ENCODE results near the gene SERPINE2.
"Not testable (repeated sequence)": the region's sequence is repeated elsewhere in the genome, so short reads cannot be mapped to it uniquely, and the experiment has no call there.

The SERPINE2 gene

DNA sequence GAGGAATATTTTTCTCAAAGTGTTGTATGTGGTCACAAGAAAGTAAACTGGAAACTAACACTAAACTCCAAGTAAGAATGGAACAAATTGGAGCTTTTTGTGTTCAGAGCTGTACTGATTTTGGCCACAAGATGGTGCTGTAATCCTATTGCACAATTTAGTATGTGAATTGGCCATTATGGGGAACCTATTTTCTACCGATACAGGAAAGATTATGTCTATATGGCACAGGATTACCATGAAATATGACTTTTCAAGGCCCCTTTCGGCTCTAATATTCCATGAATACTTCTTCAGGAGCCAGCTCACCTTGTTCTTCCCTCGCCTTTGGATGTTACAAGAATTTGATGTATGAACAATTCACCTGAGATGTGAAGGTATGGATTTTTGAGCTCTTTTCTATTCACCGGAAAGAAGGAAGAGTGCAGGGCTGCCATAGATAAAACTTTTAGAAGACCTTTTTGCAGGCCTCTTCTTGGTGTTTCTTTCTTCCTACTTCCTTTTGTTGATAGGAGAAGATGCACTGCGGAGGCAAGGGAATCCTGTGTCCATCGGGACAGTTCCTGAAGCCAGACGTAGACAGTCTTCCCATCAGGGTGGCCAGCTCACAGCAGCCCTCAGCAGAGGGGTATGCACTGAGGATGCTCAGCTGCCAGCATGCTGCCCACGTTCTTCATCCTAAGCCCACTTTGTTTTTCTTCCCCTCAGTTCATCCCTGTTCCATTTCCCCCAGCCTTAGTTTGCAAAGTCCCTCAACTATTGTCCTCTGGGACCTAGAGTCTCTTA, 68.5 kb downstream of the SERPINE2 start:
- DNase-seq: peak in 1 of 2 donors; percentile 39

DNA sequence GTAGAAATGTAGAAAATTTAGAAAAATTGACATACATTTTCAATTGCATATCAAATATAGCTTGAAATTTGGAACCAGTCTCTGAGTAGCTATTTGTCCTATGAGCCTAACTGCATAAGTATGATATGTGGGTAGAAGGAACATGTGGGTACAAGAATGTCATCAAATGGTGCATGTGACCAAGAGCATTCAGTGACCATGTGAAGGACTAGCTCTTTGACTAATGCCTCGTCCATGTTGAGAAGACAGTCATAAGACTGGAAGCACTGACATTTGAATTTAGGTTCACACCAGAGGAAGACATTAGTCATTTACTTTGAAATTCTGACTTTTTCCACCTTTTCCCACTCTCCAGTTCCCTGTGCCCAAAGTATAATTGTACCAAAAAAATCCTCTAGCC, 69.2 kb downstream of the SERPINE2 start:
- DNase-seq: no peak

- DNase-seq: no peak
Observed at GRCh38 chr2:223969315-223969714, 69.8 kb downstream of the SERPINE2 start.

- DNase-seq: no peak
Observed at GRCh38 chr2:223967981-223968380, 71.1 kb downstream of the SERPINE2 start.

DNA sequence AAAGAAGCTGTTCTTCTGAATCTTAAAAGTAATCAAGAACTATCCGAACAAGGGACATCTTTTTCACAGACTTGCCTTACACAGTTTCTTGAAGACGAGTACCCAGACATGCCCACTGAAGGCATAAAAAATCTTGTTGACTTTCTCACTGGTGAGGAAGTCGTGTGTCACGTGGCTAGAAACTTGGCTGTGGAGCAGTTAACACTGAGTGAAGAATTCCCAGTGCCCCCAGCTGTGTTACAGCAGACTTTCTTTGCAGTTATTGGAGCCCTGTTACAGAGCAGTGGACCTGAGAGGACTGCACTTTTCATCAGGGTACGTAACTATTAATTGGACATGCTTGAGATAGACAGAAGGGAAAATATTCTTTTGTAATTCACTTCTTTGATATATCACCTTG, 79.4 kb downstream of the SERPINE2 start:
- no peak for DNase-seq

GRCh38 chr2:223957092-223957851, 81.8 kb downstream of the SERPINE2 start, which contains the start of gene MRPL44:
MRPL44 (plus strand) TSS chr2:223957463; CDS start chr2:223957473, 10 bp downstream.
- peak; percentile 95 to 96 for DNase-seq

GRCh38 chr2:223956300-223956699, 82.8 kb downstream of the SERPINE2 start:
- no peak for DNase-seq

DNA sequence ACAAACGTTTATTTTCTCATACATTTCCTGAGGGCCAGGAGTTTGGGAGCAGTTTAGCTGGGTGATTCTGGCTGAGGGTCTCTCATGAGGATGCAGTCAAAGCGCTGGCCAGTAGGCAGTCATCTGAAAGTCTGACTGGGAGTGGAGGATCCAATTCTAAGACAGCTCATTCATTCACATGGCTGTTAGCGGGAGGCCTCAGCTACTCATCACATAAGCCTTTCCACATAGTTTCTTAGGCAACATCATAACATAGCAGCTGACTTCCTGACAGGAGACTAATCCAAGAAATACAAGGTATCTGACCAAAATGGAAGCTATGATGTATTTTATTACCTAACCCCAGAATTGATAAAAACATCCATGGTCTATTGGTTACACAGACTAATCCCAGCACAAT, 84.7 kb downstream of the SERPINE2 start:
- DNase-seq: no peak

GRCh38 chr2:223952280-223952968, 86.7 kb downstream of the SERPINE2 start:
- no peak for DNase-seq

DNA sequence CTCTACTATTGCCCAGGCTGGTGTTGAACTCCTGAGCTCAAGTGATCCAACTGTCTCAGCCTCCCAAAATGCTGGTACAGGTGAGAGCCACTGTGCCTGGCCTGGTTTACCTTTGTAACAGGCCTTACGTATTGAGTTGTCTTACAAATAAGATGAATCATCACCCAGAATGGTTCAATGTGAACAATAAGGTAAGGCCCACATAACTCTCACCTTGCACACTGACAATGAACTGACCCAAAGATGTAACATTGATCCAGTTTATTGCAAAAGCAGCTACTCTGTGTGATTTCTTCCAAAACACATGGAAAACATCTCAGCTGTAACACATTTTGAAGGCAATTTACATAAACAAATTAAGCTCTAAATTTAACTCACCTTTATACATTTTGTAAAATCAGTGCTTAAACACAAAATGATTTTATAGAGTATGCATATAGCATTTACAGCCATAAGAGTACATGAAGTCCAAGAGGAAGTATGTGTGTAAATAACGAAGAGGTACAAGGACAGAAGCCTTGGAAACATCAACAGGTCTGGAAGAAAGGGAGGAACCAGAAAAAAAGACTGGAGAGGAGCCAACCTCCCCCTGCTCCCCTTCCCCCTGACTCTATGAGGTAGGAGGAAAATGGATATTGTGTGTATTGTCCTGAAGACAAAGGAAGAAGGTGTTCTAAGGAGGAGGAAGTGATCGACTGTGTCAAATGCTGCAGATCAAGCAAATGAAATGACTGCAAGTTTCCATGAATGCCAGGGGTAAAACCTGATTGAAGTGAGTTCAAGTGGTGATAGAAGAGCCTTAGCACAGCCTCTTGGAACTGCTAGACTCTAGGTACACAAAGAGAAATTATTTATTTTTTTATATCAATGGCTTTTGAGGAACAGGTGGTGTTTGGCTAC, 88.4 kb downstream of the SERPINE2 start:
- DNase-seq: no peak

GRCh38 chr2:223949241-223949840, 89.7 kb downstream of the SERPINE2 start:
- DNase-seq: no peak

GRCh38 chr2:223947711-223948205, 91.3 kb downstream of the SERPINE2 start:
- no peak for DNase-seq

GRCh38 chr2:223945755-223946154, 93.3 kb downstream of the SERPINE2 start:
- DNase-seq: no peak

DNA sequence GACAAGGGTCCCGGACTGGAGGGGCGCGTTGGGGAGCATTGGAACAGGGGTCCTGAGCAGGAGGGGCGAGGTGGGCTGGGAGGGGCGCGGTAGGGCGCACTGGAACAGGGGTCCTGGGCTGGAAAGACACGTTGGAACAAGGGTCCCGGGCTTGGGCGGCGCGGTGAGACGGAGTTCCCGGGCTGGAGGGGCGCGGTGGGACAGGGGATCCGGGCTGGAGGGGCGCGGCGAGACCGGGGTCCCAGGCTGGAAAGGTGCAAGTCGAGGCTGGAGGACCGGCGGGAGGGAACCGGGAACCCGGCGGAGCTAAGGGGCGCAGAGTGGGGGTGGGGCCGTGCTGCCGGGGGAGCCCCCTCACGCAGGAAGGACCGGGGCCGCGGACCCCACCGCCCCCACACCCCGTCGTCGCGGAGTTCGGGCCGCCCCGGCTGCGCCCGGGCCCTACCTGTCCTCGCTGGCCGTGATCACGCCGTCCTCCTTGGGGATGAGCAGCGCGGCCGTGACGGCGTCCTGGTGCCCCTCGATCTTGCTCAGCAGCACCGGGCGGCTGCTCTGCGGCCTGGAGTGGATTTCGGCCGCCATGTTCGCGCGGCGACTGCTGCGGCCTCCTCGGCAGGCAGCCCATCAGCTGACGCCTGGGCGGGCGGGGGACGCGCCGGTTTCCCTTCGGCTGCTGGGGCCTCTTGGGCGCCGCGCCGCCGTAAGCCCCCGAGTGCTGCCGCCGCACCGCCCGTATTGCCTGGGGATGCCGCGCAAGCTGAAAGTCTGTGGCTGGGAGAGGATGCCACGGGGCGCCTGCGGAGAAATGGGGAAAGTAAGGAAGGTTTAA, 94.2 kb downstream of the SERPINE2 start, which contains the start of gene WDFY1:
Gene WDFY1 (minus strand): TSS at position 633 of the 829 bp plus-strand sequence. CDS start 51 bp downstream, at position 582.
- DNase-seq: peak; percentile 44 to 62

DNA sequence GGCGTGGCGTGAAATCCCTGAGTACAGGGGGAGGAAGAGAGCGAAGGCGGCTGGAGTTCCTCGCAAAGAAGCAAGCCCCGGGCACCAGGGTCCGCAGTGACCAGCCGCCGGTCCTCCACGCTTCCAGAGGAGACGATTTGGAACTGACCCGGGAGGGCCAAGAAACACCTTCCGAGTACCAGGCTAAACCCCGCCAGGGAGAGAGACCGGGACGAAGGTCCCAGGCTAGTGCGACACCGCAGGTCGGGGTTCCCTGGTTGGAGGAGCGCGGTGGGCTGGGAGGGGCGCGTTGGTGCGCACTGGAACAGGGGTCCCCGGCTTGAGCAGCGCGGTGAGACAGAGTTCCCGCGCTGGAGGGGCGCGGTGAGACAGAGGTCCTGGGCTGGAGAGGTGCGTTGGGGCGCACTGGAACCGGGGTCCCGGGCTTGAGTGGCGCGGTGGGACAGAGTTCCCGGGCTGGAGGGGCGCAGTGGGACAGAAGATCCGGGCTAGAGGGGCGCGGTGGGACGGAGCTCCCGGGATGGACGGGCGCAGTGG, 94.9 kb downstream of the SERPINE2 start:
- peak in 1 of 2 donors; percentile 15 for DNase-seq

DNA sequence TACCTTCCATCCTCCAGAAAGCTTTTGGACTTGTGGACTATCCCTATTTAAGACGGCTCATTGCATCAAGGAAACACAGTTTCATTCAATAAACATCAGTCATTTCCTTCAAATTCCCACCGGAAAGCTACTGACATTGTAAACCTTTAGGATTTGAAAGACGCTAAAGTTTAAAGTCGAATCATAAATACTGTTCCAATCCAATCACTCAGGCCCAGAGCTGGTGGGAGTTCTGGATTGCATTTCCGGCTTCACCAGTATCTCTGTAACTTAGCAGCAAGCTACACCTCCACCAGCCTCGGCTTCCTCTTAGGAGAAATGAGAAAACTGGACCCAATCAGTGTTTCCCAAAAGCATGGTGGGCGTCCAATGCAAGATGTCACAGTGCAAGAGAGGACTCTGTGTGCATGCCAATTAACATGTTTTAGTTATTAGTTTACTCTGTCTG, 95.5 kb downstream of the SERPINE2 start:
- no peak for DNase-seq

- no peak for DNase-seq
Observed at GRCh38 chr2:223943135-223943534, 96.0 kb downstream of the SERPINE2 start.

DNA sequence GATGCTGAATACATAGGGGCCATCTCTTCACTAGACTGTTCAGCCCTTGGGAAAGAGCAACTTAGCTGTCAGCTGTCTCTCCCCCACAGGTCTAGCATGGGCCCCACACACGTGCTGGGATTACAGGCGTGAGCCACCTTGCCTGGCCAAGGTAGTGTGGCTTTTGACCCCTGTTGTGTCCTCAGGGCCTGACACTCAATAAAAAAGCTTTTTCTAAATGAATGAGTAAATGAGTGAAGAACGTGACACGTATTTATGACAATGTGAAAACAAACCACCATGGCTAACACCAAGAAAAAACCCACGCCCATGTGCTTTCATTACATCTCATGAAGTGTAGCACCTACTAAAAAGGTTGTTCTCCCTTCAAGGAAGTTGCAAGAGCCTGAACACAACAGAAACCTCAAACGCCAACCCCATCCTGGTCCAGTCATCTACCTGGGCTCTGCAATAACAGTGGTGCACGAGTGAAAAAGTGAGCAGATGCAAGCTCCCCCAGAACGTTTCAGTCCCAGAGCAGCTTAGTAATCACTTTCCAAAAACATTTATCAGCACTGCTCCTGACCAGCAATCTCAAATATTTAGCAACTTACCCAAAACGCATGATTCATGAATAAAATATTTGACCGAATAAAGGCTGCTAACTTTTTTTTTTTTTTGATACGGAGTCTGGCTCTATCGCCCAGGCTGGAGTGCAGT, 97.4 kb downstream of the SERPINE2 start:
- no peak for DNase-seq

DNA sequence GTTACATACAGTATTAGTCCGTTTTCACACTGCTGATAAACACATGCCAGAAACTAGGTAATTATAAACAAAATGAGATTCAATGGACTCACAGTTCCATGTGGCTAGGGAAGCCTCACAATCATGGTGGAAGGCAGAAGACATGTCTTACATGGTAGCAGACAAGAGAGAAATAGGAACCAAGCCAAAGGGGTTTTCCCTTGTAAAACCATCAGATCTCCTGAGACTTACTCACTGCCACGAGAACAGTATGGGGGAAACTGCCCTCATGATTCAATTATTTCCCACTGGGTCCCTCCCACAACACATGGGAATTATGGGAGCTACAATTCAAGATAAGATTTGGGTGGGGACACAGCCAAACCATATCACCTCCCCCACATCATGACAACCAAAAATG, 99.6 kb downstream of the SERPINE2 start:
- DNase-seq: not testable (repeated sequence)

DNA sequence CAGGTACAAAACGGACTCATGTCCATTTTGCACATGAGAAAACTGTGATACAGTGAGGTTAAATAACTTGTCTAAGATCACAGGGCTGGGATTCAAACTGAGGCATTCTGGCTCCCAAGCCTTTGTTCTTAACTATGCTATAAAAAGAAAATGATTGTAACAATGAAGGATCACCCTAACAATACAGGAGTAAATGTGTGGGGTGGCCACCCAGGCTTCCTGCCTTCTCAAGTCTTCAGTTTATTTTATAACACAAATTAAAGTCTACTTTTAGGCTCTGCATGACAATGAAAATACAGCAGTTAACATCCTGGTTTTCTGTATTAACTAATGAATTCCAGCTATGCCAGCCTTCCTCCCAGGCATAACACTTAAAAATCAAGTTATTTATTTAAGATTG, 101.6 kb downstream of the SERPINE2 start:
- DNase-seq: no peak

Measured in bone marrow (tissue), 2 donors.